Central memory CD8-positive, alpha-beta T cell (primary cell): ENCODE data around the gene NCAM2.

Source experiments
- ATAC-seq: fragments of 150-1000 bp; cut with Tn5 transposase; replicated peaks from 2 replicates; pipeline ENCODE4 v1.10.0; 2022; ENCODE audit warnings: mild to moderate bottlenecking, moderate FRiP score, moderate number of reproducible peaks; ENCODE audit not compliant: poor library complexity, severe bottlenecking; ENCODE audit errors: extremely low read depth
- DNase-seq, 2 donors: peaks; one replicate each; pipeline ENCODE4 v3.0.0; 2021; ENCODE audit warnings: low spot score in 2 of 2
- H3K27ac Mint-ChIP-seq: one replicate; pipeline ENCODE4 v1.8.0; 2022; ENCODE audit warnings: low read depth, mild to moderate bottlenecking, moderate library complexity, mixed read lengths
- H3K27me3 Mint-ChIP-seq: one replicate; pipeline ENCODE4 v1.8.0; 2022; ENCODE audit warnings: mixed read lengths
- H3K36me3 Mint-ChIP-seq: one replicate; pipeline ENCODE4 v1.8.0; 2022; ENCODE audit warnings: mild to moderate bottlenecking, moderate library complexity, mixed read lengths; ENCODE audit not compliant: insufficient read depth
- H3K4me1 Mint-ChIP-seq: one replicate; pipeline ENCODE4 v1.8.0; 2022; ENCODE audit warnings: mixed read lengths
- H3K4me3 Mint-ChIP-seq: one replicate; pipeline ENCODE4 v1.8.0; 2022; ENCODE audit warnings: mild to moderate bottlenecking, moderate library complexity, mixed read lengths
- H3K9me3 Mint-ChIP-seq: one replicate; pipeline ENCODE4 v1.8.0; 2022; ENCODE audit warnings: mixed read lengths

Gene NCAM2

DNA sequence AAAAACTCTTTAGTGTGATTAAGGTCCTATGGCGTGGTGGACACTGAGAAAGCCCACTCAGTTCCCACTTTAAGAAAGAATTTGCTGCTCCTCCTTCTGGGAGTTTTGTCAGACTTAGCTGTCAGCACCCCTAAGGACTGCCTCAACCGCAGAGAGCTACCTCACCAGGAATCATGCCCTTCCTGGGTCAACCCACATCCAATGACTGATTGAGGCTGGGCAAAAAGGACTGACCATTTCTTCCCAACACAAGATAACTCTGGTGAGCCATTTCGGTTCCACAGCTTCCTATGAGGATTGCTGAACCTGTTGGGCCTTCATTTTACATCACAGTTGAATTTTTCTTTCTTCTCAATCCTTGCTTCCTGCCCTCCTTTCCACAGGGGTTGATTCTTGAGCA lies 197.9 kb downstream of the NCAM2 start:
- no peak overlapping the region for H3K27ac Mint-ChIP-seq
- no peaks in the 10 kb centered on the region for H3K27me3 Mint-ChIP-seq
- no peak overlapping the region for H3K4me3 Mint-ChIP-seq
- no peaks in the 10 kb centered on the region for H3K4me1 Mint-ChIP-seq
- no peaks in the 10 kb centered on the region for H3K36me3 Mint-ChIP-seq
- H3K9me3 Mint-ChIP-seq = peaks cover 11% of the 10 kb centered on the region
- ATAC-seq = no peak
- DNase-seq = no peak

DNA sequence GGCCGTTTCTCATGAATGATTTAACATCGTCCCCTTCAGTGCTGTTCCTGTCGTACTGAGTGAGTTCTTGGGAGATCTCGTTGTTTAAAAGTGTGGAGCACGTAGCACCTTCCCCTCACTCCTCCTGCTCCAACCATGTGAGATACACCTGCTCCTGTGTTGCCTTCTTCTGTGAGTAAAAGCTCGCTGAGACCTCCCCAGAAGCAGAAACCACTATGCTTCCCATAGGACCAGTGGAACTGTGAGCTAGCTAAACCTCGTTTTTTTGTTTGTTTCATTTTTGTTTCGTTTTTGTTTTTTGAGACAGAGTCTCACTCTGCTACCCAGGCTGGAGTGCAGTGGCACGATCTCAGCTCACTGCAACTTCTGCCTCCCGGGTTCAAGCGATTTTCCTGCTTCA lies 198.6 kb downstream of the NCAM2 start:
- peaks cover 11% of the 10 kb centered on the region for H3K9me3 Mint-ChIP-seq
- DNase-seq = no peak
- no peaks in the 10 kb centered on the region for H3K4me1 Mint-ChIP-seq

DNA sequence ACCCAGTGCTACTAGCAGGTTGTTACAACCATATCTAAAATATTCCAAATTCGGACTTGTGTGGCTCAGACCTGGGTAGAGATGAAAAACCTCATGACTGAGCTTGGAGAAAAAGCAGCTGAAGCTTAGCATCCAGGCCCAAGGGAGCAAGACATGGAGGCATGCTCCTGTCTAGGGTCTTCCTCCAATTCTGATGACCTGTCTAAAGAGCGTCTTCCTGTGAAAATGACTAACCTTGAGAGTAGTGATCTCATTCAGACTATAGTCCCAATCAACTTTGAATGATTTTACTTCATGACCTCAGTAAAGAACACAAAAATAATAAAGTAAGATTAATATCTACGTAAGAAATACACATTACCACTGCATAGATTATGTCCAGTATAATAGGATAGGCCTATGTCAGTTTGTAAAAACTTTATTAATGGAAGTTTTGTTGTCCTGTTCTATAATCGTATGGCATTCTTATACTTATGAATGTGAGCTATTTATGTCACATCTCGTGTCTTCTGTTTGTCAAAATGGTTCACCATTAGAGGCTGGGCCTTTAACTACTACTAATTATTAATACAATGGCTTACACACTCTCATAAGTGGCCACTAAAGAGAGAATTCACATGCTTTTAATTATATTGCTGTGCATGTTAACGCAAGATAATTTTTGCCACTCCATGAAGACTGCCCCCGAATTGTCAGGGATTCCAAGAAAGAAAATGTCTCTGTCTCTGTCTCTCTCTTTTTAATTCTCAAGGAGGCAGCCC lies 201.3 kb downstream of the NCAM2 start:
- H3K9me3 Mint-ChIP-seq = peaks cover 6% of the 10 kb centered on the region
- no peaks in the 10 kb centered on the region for H3K27me3 Mint-ChIP-seq
- H3K36me3 Mint-ChIP-seq = no peaks in the 10 kb centered on the region
- no peaks in the 10 kb centered on the region for H3K4me1 Mint-ChIP-seq
- DNase-seq (no peak), ATAC-seq (no peak)
- H3K4me3 Mint-ChIP-seq = no peak overlapping the region
- H3K27ac Mint-ChIP-seq = no peak overlapping the region

More for the DNA sequence above, 198.6 kb downstream of the NCAM2 start:
- Mint-ChIP-seq H3K27ac (no peak overlapping the region), H3K36me3 (no peaks in the 10 kb centered on the region), H3K4me3 (no peak overlapping the region), H3K27me3 (no peaks in the 10 kb centered on the region)
- no peak for ATAC-seq

DNA sequence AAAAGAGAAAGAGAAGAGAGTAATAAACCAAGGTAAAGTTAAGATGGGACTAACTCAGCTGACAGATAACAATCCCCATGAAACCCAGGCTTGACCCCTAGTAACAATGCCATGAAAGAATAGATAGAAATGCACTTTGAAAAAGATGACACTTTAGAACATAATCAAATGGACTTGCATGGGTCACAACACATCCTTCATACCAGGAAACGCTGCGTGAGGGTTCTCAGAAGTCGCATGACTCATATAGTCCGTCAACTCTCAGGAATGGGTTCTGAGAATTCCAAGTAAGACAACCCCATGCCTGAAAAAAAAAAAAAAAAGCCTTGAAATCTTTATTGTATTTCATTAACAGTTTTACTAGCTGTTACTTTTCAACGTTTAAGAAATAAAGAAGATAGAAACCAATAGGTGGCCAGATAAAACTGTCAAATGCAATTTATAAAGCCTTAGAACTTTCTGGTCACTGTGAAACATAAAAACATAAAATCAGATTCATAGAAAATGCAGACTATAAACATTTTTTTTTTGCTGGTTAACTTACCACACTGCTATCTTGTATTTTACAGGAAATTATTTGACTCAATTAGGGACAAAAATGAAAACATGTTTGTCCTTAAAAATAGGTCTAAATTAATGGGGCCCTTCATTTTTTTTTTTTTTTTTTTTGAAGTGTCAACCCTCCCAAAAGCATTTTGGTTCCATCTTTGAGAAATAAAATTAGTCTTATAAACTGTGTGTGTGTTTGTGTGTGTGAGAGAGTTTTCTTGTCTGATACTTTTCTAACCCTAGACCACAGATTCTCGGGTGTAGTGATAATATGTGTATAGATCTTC lies 202.1 kb downstream of the NCAM2 start:
- DNase-seq (no peak), ATAC-seq (no peak)
- no peaks in the 10 kb centered on the region for H3K36me3 Mint-ChIP-seq
- no peaks in the 10 kb centered on the region for H3K27me3 Mint-ChIP-seq
- H3K4me1 Mint-ChIP-seq = no peaks in the 10 kb centered on the region
- H3K9me3 Mint-ChIP-seq = peaks cover 6% of the 10 kb centered on the region
- no peak overlapping the region for H3K27ac Mint-ChIP-seq
- H3K4me3 Mint-ChIP-seq = no peak overlapping the region

DNA sequence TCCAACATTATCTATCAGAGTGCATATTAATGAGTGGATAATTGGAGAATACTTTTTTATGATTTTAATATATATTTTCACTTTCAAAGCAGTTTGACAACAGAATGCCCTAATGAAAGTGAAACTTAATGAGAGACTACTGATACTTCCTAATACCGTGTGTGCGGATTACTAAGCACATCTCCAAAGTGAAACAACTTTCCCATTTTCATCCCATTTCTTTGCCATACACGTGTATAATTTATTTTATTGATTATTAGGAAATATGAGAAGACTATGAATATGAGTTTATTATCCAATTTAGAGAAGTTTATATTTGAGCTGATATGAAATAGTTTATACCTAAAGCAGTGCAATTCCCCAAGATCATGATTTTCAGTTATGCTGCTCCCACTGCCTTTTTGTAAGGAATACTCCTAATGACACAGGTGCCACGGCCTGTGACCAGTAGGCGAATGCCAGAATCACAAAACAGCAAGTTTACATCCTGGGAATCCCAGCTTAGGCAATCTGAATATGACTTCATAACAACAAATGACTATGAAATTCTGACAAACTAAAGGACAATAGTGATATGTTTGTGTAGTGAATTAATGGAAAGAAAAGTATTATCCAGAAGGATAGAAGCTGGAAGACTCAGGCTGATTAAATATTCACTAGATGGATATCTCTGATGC lies 202.9 kb downstream of the NCAM2 start:
- Mint-ChIP-seq H3K9me3 (peaks cover 6% of the 10 kb centered on the region), H3K36me3 (no peaks in the 10 kb centered on the region), H3K27me3 (no peaks in the 10 kb centered on the region), H3K4me1 (no peaks in the 10 kb centered on the region), H3K27ac (no peak overlapping the region), H3K4me3 (no peak overlapping the region)
- ATAC-seq (no peak), DNase-seq (no peak)

DNA sequence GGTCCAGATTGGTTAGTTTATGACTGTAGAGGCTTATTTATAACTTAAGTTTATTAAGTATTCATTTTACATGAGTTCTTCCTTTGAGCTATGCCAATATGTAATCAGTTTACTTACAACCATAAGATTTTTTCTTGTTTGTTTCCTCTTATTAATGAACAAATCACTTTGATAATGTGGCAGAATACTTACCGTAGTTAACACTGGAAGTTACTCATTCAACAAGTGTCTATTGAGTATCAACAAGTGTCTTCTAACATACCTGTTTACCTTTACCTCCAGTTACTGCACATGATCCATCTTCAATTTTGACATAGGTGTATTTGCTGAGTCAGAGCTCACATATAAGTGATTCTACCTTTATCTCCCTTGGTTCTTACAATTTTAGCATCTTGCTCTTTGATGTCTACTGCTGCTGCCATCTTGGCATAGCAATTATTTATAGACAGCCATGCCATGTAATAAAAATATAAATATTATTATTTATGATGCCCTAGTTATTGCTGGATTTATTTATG lies 205.7 kb downstream of the NCAM2 start:
- H3K36me3 Mint-ChIP-seq = no peaks in the 10 kb centered on the region
- DNase-seq (no peak), ATAC-seq (no peak)
- no peak overlapping the region for H3K27ac Mint-ChIP-seq
- peaks cover 6% of the 10 kb centered on the region for H3K9me3 Mint-ChIP-seq
- no peaks in the 10 kb centered on the region for H3K4me1 Mint-ChIP-seq
- no peaks in the 10 kb centered on the region for H3K27me3 Mint-ChIP-seq
- H3K4me3 Mint-ChIP-seq = no peak overlapping the region

DNA sequence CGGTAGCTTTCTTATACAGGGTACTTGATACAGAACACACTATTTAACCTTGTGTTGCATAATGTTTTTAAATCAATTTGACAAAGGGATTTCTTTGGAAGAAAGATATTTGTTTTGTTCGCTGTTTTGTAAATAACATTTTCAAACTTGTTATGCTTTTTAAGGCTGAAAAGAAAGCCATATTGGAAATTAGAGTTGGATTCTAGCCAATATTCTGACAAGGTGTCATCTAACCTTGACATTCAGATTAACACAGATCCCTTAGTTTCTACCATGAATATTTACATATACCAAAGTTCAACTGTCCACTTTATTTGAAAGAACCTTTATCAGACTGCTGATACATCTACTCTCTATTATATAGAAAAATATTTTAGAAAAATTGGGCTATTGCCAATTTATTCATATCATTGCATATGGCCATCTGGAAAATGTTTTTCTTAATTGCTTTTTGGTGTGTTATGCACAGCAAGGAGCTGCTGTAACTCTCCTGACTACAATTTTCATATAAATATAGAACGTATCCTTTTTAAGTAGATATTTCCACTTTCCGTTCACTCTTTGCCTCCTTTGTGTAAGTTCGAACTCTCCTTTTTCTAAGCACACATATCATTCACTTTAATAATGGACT lies 206.3 kb downstream of the NCAM2 start:
- H3K9me3 Mint-ChIP-seq = peaks cover 6% of the 10 kb centered on the region
- ATAC-seq (no peak), DNase-seq (no peak)
- no peaks in the 10 kb centered on the region for H3K27me3 Mint-ChIP-seq
- no peak overlapping the region for H3K27ac Mint-ChIP-seq
- no peaks in the 10 kb centered on the region for H3K4me1 Mint-ChIP-seq
- no peak overlapping the region for H3K4me3 Mint-ChIP-seq
- H3K36me3 Mint-ChIP-seq = no peaks in the 10 kb centered on the region

DNA sequence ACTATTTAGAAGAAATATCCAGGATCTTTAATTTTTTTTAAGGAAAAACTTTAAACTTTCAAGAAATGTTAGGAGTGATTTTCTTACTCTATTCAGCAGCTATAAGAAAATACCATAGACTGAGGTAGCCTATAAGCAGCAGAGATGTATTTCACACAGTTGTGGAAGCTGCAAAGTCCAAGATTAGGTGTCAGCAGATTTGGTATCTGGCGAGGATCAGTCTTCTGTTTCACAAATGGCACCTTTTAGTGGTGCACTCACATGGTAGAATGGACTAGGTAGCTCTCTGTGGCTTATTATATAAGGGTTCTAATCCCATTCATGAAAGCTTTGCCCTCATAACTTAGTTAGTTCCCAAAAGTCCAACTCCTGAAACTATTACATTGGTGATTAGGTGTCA lies 207.4 kb downstream of the NCAM2 start:
- Mint-ChIP-seq H3K36me3 (no peaks in the 10 kb centered on the region), H3K27ac (no peak overlapping the region), H3K9me3 (peaks cover 6% of the 10 kb centered on the region), H3K4me3 (no peak overlapping the region), H3K4me1 (no peaks in the 10 kb centered on the region), H3K27me3 (no peaks in the 10 kb centered on the region)
- DNase-seq = no peak
- ATAC-seq = no peak

DNA sequence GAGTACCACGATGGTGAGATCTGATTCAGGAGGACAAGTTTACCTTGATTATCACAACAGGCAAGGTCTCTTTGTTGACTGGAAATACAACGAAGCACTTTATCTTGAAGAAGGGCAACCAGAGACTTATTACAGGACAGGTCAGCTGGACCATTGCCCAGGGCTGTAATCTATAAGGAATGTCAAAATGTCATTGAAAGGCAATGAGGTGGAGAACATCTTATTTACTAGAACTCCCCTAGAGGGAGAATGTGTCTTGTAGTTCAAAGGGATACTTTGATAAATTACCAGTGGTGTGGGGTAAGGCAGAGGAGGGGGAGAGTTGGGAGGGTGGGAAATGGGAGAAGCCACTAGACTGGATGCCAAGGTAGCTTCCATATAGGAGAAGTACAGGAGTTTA lies 212.3 kb downstream of the NCAM2 start:
- Mint-ChIP-seq H3K36me3 (no peaks in the 10 kb centered on the region), H3K9me3 (peaks cover 9% of the 10 kb centered on the region), H3K4me1 (no peaks in the 10 kb centered on the region), H3K4me3 (no peak overlapping the region), H3K27me3 (no peaks in the 10 kb centered on the region), H3K27ac (no peak overlapping the region)
- DNase-seq = no peak
- no peak for ATAC-seq

DNA sequence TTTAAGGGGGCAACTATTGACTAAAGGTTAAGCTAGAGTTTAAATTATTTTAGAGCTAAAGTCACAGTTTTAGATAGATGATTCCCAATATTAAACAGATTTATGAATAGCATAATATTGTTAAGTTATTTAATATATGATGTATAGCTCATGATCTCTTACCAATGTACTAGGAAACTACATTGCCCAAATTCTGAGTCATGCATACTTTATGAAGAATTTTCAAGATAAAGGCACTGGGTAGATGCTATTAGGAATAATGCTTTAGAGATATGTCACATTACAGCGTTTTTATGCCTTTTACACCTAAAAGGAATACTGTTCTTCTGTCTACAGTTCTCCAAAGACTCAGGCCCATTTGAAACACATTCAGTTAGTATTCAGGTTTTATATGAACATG lies 215.1 kb downstream of the NCAM2 start:
- Mint-ChIP-seq H3K27me3 (no peaks in the 10 kb centered on the region), H3K36me3 (no peaks in the 10 kb centered on the region), H3K9me3 (peaks cover 19% of the 10 kb centered on the region), H3K4me1 (no peaks in the 10 kb centered on the region), H3K27ac (no peak overlapping the region), H3K4me3 (no peak overlapping the region)
- ATAC-seq (no peak), DNase-seq (no peak)

DNA sequence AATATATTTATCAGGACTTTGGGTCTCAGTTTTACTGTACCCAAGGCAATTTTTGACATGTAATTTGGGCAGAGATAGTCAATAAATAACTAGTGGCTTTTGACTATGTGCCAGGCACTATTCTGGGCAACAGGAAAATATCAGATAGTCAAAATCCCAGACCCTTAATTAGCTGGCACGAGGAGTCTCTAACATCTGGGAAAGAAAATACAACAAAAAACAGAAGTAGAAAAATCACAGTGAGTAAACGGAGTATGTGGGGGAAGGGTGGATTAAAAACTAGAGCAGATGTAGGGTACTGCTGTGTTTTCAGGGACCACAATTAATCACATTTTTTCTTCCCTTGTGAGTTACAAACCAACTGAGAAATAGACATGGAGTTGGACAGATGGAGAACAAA lies 217.8 kb downstream of the NCAM2 start:
- no peak for ATAC-seq
- Mint-ChIP-seq H3K27me3 (no peaks in the 10 kb centered on the region), H3K4me1 (no peaks in the 10 kb centered on the region), H3K27ac (no peak overlapping the region), H3K4me3 (no peak overlapping the region), H3K36me3 (no peaks in the 10 kb centered on the region), H3K9me3 (peaks cover 23% of the 10 kb centered on the region)
- DNase-seq = no peak

DNA sequence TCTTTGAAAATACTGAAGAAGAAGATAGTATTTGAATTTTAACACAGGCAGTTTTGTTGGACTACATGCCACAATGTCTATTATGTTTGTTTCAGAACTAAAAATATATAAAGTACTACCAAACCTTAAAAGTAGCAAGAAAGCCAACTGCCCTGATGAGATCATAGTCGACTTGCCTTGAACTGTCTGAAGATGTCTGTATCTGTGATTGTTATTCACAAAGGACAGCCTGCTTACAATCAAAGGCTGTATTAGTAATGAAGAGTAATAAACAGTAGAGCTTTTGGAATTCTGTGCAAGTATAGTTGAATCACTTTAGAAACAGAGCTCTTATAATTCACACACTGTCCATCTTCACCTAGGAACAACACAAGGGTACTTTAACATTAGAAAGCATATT lies 228.3 kb downstream of the NCAM2 start:
- Mint-ChIP-seq H3K27ac (no peak overlapping the region), H3K9me3 (peaks cover 6% of the 10 kb centered on the region), H3K36me3 (no peaks in the 10 kb centered on the region), H3K27me3 (no peaks in the 10 kb centered on the region), H3K4me1 (no peaks in the 10 kb centered on the region), H3K4me3 (no peak overlapping the region)
- DNase-seq (no peak), ATAC-seq (no peak)
